Spleen (tissue), 11 donors: ENCODE results near the gene KDM4D. TPM values are rescaled to one million over a fixed set of nuclear protein-coding genes. Genes with fewer than 3 reads are reported as not detected.

Experiments
- DNase-seq: peaks from one replicate; pipeline ENCODE4 v3.0.0-alpha.2; 2020
- H3K27ac ChIP-seq, 8 donors: fragments of 200-600 bp; sonication (generic) in 7 of 8; 1 replicate in 4 of 8; 2 replicates in 4 of 8; pipeline versions ENCODE4 v1.5.0 to v1.8.0; 2016 to 2021; ENCODE audit warnings: inconsistent platforms in 4 of 8, mild to moderate bottlenecking in 4 of 8, moderate library complexity in 1 of 8
- H3K27me3 ChIP-seq, 7 donors: fragments of 200-600 bp; sonication (generic) in 6 of 7; replicated peaks in 1 of 7; 1 replicate in 4 of 7; 2 replicates in 3 of 7; pipeline versions ENCODE4 v1.5.0 to v1.8.0; 2016 to 2021; ENCODE audit warnings: inconsistent platforms in 3 of 7, mild to moderate bottlenecking in 1 of 7
- H3K36me3 ChIP-seq, 6 donors: fragments of 200-600 bp; sonication (generic) in 5 of 6; 1 replicate in 4 of 6; 2 replicates in 2 of 6; pipeline versions ENCODE4 v1.5.0 to v1.8.0; 2016 to 2021; ENCODE audit warnings: inconsistent platforms in 2 of 6
- H3K4me1 ChIP-seq, 6 donors: fragments of 200-600 bp; sonication (generic) in 5 of 6; 1 replicate in 3 of 6; 2 replicates in 3 of 6; pipeline versions ENCODE4 v1.5.0 to v1.8.0; 2016 to 2021; ENCODE audit warnings: inconsistent platforms in 3 of 6
- H3K4me3 ChIP-seq, 8 donors: fragments of 200-600 bp; sonication (generic) in 7 of 8; 1 replicate in 4 of 8; 2 replicates in 4 of 8; pipeline versions ENCODE4 v1.5.0 to v1.8.0; 2016 to 2021; ENCODE audit warnings: inconsistent platforms in 4 of 8, mild to moderate bottlenecking in 4 of 8, moderate library complexity in 2 of 8
- H3K9me3 ChIP-seq, 8 donors: fragments of 200-600 bp; sonication (generic) in 7 of 8; 1 replicate in 4 of 8; 2 replicates in 4 of 8; pipeline versions ENCODE4 v1.5.0 to v1.8.0; 2016 to 2021; ENCODE audit warnings: inconsistent platforms in 4 of 8
- POLR2A ChIP-seq, 3 donors: fragments of 450-650 bp; IDR thresholded peaks; one replicate each; pipeline ENCODE4 v1.5.1; 2017; ENCODE audit warnings: antibody characterized with exemption in 3 of 3, mild to moderate bottlenecking in 1 of 3
- POLR2AphosphoS5 ChIP-seq, 3 donors: sonication (generic); formaldehyde crosslinking; IDR thresholded peaks; one replicate each; pipeline ENCODE4 v1.5.1; 2017; ENCODE audit warnings: antibody characterized with exemption in 3 of 3
- WGBS, 5 donors: extraction: QIAGEN DNeasy Blood & Tissue Kit in 3 of 5; methylation state at CpG; one replicate each; pipeline versions ENCODE4 v1.1.5 to v1.1.7; 2013 to 2018; 5-methylcytosine and 5-hydroxymethylcytosine counted together
- intact Hi-C: fragments of 100-400 bp; cut with DNase I; formaldehyde crosslinking; loops from one replicate; pipeline ENCODE4 v1.15.0; 2023; ENCODE audit warnings: low total_unique reads
- polyA plus RNA-seq, 3 donors: library from polyadenylated mRNA; stranded (reverse); fragments of 200-250 nt; gene quantifications; one replicate each; pipeline ENCODE4 v1.2.1, GENCODE V29; 2013
- total RNA-seq, 7 donors: library from RNA; depleted of rRNA in 3 of 7; stranded (reverse); fragments of >200 nt in 3 of 7; fragmentation: NEBNext Ultra II Directional in 4 of 7; extraction: Animal tissue kit (Norgen Biotek cat#: 25700) in 4 of 7; gene quantifications; one replicate each; pipeline versions ENCODE4 v1.1.0 to v1.2.1, GENCODE V29; 2016 to 2021
- TF ChIP-seq, protein P1 (sequence below), 11 experiments: fragments of 200-600 bp in 7 of 11; fragments of 450-650 bp in 4 of 11; sonication (generic) in 4 of 11; IDR thresholded peaks in 8 of 11; conservative IDR thresholded peaks in 3 of 11; 1 replicate in 7 of 11; 2 replicates in 4 of 11; pipeline versions ENCODE4 v1.4.0 to v1.8.0; 2016 to 2021; ENCODE audit warnings: antibody characterized with exemption in 11 of 11, inconsistent platforms in 4 of 11, mild to moderate bottlenecking in 1 of 11
- donor health status: healthy with polysubstance abuse.
- donor health status: DM: no; HTN: no; CAD: no; lungs with moderate emphysema.
- donor health status: DM: no; HTN: no; CAD: no.
- donor health status: Bipolar disorder and iron deficiency.
- donor health status: healthy.
- donor health status: DM: no; HTN: no; CAD: no.
- donor health status: DM: yes; HTN: yes; CAD: no.

The KDM4D gene
- total and polyA plus RNA-seq, 10 donors, result 0.39 to 2.8 (median 1.0) TPM

- Histone ChIP-seq H3K27ac (no peak overlapping the region), H3K36me3 (peaks cover under 1 to 17% (median 12%) of the 10 kb centered on the region in 6 donors), H3K4me1 (peaks cover 10 to 31% (median 20%) of the 10 kb centered on the region in 6 donors), H3K9me3 (no peaks in the 10 kb centered on the region), H3K4me3 (no peak overlapping the region), H3K27me3 (no peaks in the 10 kb centered on the region)
- 90 to 100% (median 96%) methylated on average over 1 of the region's 1 CpG for WGBS, 5 donors
- intact Hi-C loops, result loop anchor here (10.0 kb wide), 1 partner anchor 89 kb away; the partner anchor contains the start of gene SRSF8
- no peak for DNase-seq
- TF ChIP-seq, protein P1, sequence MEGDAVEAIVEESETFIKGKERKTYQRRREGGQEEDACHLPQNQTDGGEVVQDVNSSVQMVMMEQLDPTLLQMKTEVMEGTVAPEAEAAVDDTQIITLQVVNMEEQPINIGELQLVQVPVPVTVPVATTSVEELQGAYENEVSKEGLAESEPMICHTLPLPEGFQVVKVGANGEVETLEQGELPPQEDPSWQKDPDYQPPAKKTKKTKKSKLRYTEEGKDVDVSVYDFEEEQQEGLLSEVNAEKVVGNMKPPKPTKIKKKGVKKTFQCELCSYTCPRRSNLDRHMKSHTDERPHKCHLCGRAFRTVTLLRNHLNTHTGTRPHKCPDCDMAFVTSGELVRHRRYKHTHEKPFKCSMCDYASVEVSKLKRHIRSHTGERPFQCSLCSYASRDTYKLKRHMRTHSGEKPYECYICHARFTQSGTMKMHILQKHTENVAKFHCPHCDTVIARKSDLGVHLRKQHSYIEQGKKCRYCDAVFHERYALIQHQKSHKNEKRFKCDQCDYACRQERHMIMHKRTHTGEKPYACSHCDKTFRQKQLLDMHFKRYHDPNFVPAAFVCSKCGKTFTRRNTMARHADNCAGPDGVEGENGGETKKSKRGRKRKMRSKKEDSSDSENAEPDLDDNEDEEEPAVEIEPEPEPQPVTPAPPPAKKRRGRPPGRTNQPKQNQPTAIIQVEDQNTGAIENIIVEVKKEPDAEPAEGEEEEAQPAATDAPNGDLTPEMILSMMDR (IDR thresholded peaks at IDR 0.05 in 8 of 11, conservative IDR thresholded peaks at IDR 0.05 in 3 of 11), result no peak
- TF ChIP-seq POLR2A (IDR thresholded peaks at IDR 0.05), result no peak
- TF ChIP-seq POLR2AphosphoS5 (IDR thresholded peaks at IDR 0.05), result no peak
These were observed 2.1 kb downstream of the KDM4D start for GRCh38 chr11:94975599-94975998.

DNA sequence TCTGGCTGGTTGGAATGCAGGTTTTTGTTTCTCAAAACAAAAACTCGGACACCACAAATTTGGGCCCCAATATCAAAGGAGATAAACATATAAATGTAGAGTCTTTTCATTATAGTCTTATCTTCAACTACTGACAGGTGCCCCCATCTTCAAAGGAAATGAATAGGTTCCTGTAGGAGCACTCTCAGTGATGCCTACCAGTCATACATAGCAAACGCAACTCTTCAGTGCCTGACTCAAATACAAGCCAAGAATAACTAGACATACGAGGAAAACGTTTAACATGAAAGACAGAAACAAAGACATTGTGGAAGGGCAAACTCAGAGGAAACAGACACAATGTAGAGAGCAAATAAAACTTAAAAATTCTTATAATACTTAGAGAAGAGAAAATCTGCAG is 13.9 kb downstream of the KDM4D start:
- intact Hi-C loops, result no loop called here
- no peak for TF ChIP-seq POLR2A (IDR thresholded peaks at IDR 0.05)
- TF ChIP-seq, protein P1 (IDR thresholded peaks at IDR 0.05 in 8 of 11, conservative IDR thresholded peaks at IDR 0.05 in 3 of 11), result no peak
- H3K36me3 ChIP-seq, result no peaks in the 10 kb centered on the region
- no peak overlapping the region for H3K27ac ChIP-seq
- 72 to 82% (median 77%) methylated on average over 4 of the region's 4 CpGs for WGBS, 5 donors
- H3K4me3 ChIP-seq, result no peak overlapping the region
- no peaks in the 10 kb centered on the region for H3K4me1 ChIP-seq
- H3K27me3 ChIP-seq, result peaks cover 0 to 3% (median 0%) of the 10 kb centered on the region in 7 donors
- H3K9me3 ChIP-seq, result no peaks in the 10 kb centered on the region
- DNase-seq, result no peak

DNA sequence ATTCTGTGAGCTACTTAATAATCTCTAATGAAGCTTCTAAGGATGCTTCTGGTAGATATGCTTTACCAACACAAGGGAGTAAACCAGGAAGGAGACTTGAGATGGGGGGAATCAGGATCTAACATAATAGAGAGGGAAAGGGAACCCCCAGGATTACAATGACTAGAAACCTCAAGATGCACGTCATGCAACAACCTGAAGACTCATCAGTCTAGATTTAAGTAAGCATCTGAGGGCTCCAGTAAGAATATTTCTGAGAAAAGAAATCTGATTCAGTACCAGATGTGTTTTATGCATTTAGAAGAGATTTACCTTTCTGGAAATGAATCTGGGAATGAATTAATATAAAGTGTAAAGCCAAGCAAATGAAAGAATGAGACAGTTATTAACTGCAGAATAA is 15.2 kb downstream of the KDM4D start:
- no peak for DNase-seq
- H3K4me3 ChIP-seq, result no peak overlapping the region
- no peaks in the 10 kb centered on the region for H3K9me3 ChIP-seq
- intact Hi-C loops, result no loop called here
- no peak overlapping the region for H3K27ac ChIP-seq
- no peaks in the 10 kb centered on the region for H3K36me3 ChIP-seq
- 64 to 81% (median 77%) methylated on average over 1 of the region's 1 CpG for WGBS, 5 donors
- H3K4me1 ChIP-seq, result no peaks in the 10 kb centered on the region
- no peak for TF ChIP-seq POLR2AphosphoS5 (IDR thresholded peaks at IDR 0.05)
- no peak for TF ChIP-seq POLR2A (IDR thresholded peaks at IDR 0.05)
- TF ChIP-seq, protein P1 (IDR thresholded peaks at IDR 0.05 in 8 of 11, conservative IDR thresholded peaks at IDR 0.05 in 3 of 11), result no peak
- peaks cover 0 to 3% (median 0%) of the 10 kb centered on the region in 7 donors for H3K27me3 ChIP-seq

DNA sequence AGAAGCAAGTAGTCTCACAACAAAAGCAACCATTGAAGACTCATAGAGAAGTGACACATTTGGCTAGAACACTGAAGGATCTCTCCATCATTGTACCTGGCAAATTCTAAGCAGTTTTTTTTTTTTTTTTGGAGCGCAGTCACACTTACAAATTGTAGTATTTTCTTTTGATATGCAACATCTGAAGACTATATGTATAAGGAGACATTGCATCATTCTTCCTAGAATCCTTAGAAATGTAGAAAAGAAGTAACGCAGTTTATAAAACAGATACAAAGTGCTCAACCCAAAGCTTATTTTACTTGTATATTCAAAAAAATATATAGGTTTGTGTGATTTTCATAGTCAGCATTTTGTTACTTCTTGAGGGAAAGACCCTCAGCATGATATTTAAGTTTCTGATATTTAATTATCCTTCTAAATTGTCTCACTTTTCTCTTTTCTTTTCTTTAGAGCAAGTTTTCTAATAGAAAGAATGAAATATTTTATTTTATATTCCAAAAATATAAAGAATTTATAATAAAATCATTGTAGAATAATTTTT is 20.0 kb downstream of the KDM4D start:
- TF ChIP-seq POLR2A (IDR thresholded peaks at IDR 0.05) (no peak), POLR2AphosphoS5 (IDR thresholded peaks at IDR 0.05) (no peak)
- TF ChIP-seq, protein P1 (IDR thresholded peaks at IDR 0.05 in 8 of 11, conservative IDR thresholded peaks at IDR 0.05 in 3 of 11), result no peak
- Histone ChIP-seq H3K4me1 (no peaks in the 10 kb centered on the region), H3K36me3 (peaks cover 0 to 3% (median 0%) of the 10 kb centered on the region in 6 donors), H3K4me3 (no peak overlapping the region), H3K9me3 (no peaks in the 10 kb centered on the region), H3K27ac (no peak overlapping the region), H3K27me3 (peaks cover 0 to 3% (median 0%) of the 10 kb centered on the region in 7 donors)
- no peak for DNase-seq
- WGBS, 5 donors, result 92 to 100% (median 95%) methylated on average over 2 of the region's 2 CpGs
- intact Hi-C loops, result no loop called here
